NCI-H82 treated with DMSO at 0.1 percent for 48 hours (cell line): Measurements from ENCODE around the gene RNF20.
"Not testable (repeated sequence)": the region's sequence is repeated elsewhere in the genome, so short reads cannot be mapped to it uniquely, and the experiment has no call there.

Source experiments
- DNase-seq: peaks from one replicate; lab custom pipeline; 2025; ENCODE audit not compliant: unreplicated experiment; lab: John Stamatoyannopoulos, UW

RNF20 gene

GRCh38 chr9:101586651-101587050 lies 53.0 kb downstream of the RNF20 start:
- DNase-seq: no peak

- DNase-seq: no peak
Observed at GRCh38 chr9:101587332-101588043, 53.8 kb downstream of the RNF20 start.

- DNase-seq: not testable (repeated sequence)
Observed at GRCh38 chr9:101590074-101590473, 56.4 kb downstream of the RNF20 start.

- DNase-seq: peak; percentile 23
Observed at GRCh38 chr9:101590901-101591300, 57.2 kb downstream of the RNF20 start.

GRCh38 chr9:101591787-101592446 lies 58.3 kb downstream of the RNF20 start:
- DNase-seq: no peak

GRCh38 chr9:101592788-101593187 lies 59.1 kb downstream of the RNF20 start:
- DNase-seq: no peak

GRCh38 chr9:101593345-101593744 lies 59.7 kb downstream of the RNF20 start:
- no peak for DNase-seq

- no peak for DNase-seq
Observed at GRCh38 chr9:101594796-101595195, 61.1 kb downstream of the RNF20 start, which contains the start of gene PPP3R2. TSS of gene PPP3R2 (minus strand) at chr9:101594969. CDS start at chr9:101594921, 48 bp downstream.

- DNase-seq: peak; percentile 35
Observed at GRCh38 chr9:101601904-101602765, 68.5 kb downstream of the RNF20 start.

- DNase-seq: no peak
Observed at GRCh38 chr9:101604296-101604695, 70.6 kb downstream of the RNF20 start.

GRCh38 chr9:101605547-101605946 lies 71.9 kb downstream of the RNF20 start:
- no peak for DNase-seq
